Endothelial cell of umbilical vein (primary cell): ENCODE data around the gene MPP4. TPM values are rescaled to one million over a fixed set of nuclear protein-coding genes. Genes with fewer than 3 reads are reported as not detected.
A peak's percentile ranks its signal among the peaks of the same experiment; 100 is the strongest.

Source experiments
- BruUV-seq: library from RNA; stranded (reverse); fragments of 400-500 nt; replicated peaks from 2 replicates; lab custom pipeline; 2021; lab: Mats Ljungman, UMichigan
- CTCF ChIA-PET: fragments of 300-600, 350-600 bp; sonication (Branson Sonifier 250); formaldehyde crosslinking; loops from one replicate; lab custom pipeline; 2021; ENCODE audit warnings: antibody characterized with exemption, inconsistent platforms; lab: Charles Lee
- POLR2A ChIA-PET: fragments of 300-600, 350-600 bp; sonication (Branson Sonifier 250); formaldehyde crosslinking; loops from one replicate; lab custom pipeline; 2021; ENCODE audit warnings: antibody characterized with exemption, inconsistent platforms; lab: Charles Lee
- DNase-seq: peaks from one replicate; pipeline ENCODE4 v3.0.0-alpha.2; 2011; ENCODE audit warnings: low read depth, low spot score
- FAIRE-seq: peaks from 2 replicates; lab custom pipeline; 2011; peaks lifted over from hg19 to GRCh38; lab: Jason Lieb, UNC
- H2AFZ ChIP-seq: 2 replicates; pipeline ENCODE4 v1.6.0; 2012; ENCODE audit warnings: low read depth, low read length, control low read depth, inconsistent platforms
- H3K27ac ChIP-seq: 2 replicates; pipeline ENCODE4 v1.5.1; 2011; ENCODE audit warnings: low read depth, mild to moderate bottlenecking, control low read depth, low read length, moderate library complexity; ENCODE audit not compliant: insufficient read depth
- H3K27me3 ChIP-seq, 2 experiments: 2 replicates each; pipeline versions ENCODE4 v1.6.0 to v1.6.1; 2011; ENCODE audit warnings: low read length in 2 of 2, mixed read lengths in 1 of 2; ENCODE audit not compliant: control insufficient read depth in 2 of 2, insufficient read depth in 2 of 2
- H3K36me3 ChIP-seq, 2 experiments: 2 replicates in 1 of 2; 3 replicates in 1 of 2; pipeline ENCODE4 v1.5.1; 2011; ENCODE audit warnings: low read length in 2 of 2, mild to moderate bottlenecking in 1 of 2, moderate library complexity in 1 of 2; ENCODE audit not compliant: control insufficient read depth in 2 of 2, insufficient read depth in 2 of 2; ENCODE audit errors: extremely low read depth in 1 of 2
- H3K4me1 ChIP-seq: 3 replicates; pipeline ENCODE4 v1.5.1; 2011; ENCODE audit warnings: mild to moderate bottlenecking, low read length; ENCODE audit not compliant: control insufficient read depth, insufficient read depth; ENCODE audit errors: extremely low read depth
- H3K4me2 ChIP-seq: 2 replicates; pipeline ENCODE4 v1.6.1; 2011; ENCODE audit warnings: low read length, control low read depth, mixed read lengths; ENCODE audit not compliant: insufficient read depth
- H3K4me3 ChIP-seq, 3 experiments: fragments of 200-600 bp in 1 of 3; sonication (generic), shearing (Covaris generic) in 1 of 3; replicated peaks in 1 of 3; 2 replicates each; pipeline ENCODE4 v1.5.1; 2011 to 2016; ENCODE audit warnings: control low read depth in 3 of 3, low read length in 3 of 3, mild to moderate bottlenecking in 2 of 3, inconsistent platforms in 1 of 3, low read depth in 1 of 3, moderate library complexity in 1 of 3; ENCODE audit not compliant: insufficient read depth in 1 of 3
- H3K79me2 ChIP-seq: 2 replicates; pipeline ENCODE4 v1.6.0; 2012; ENCODE audit warnings: low read length, inconsistent platforms; ENCODE audit not compliant: control insufficient read depth, insufficient read depth
- H3K9ac ChIP-seq: replicated peaks from 2 replicates; pipeline ENCODE3; 2011; ENCODE audit warnings: low read length, control low read depth; ENCODE audit not compliant: insufficient read depth; ENCODE audit errors: extremely low read depth
- H3K9me1 ChIP-seq: replicated peaks from 3 replicates; pipeline ENCODE4 v1.6.0; 2011; ENCODE audit warnings: mild to moderate bottlenecking, low read length; ENCODE audit not compliant: control insufficient read depth, insufficient read depth; ENCODE audit errors: extremely low read depth
- H3K9me3 ChIP-seq: replicated peaks from 2 replicates; pipeline ENCODE4 v1.5.1; 2012; ENCODE audit warnings: low read length, inconsistent platforms; ENCODE audit not compliant: control insufficient read depth, insufficient read depth
- H4K20me1 ChIP-seq: replicated peaks from 2 replicates; pipeline ENCODE3; 2011; ENCODE audit warnings: mild to moderate bottlenecking, low read length; ENCODE audit not compliant: control insufficient read depth, insufficient read depth; ENCODE audit errors: extremely low read depth
- CTCF ChIP-seq, 2 donors: IDR thresholded peaks; 1 replicate in 1 of 2; 2 replicates in 1 of 2; pipeline ENCODE4 v1.5.1; 2011; ENCODE audit warnings: low read length in 2 of 2, mild to moderate bottlenecking in 2 of 2, moderate library complexity in 2 of 2, control low read depth in 1 of 2, inconsistent platforms in 1 of 2, low read depth in 1 of 2; ENCODE audit not compliant: insufficient read depth in 1 of 2; ENCODE audit errors: extremely low read depth in 1 of 2
- EZH2 ChIP-seq: IDR thresholded peaks from 2 replicates; pipeline ENCODE4 v1.6.1; 2012; ENCODE audit warnings: borderline replicate concordance, low read depth, mild to moderate bottlenecking, moderate library complexity, low read length, inconsistent platforms; ENCODE audit not compliant: severe bottlenecking
- MAX ChIP-seq: IDR thresholded peaks from 2 replicates; pipeline ENCODE4 v1.6.1; 2011; ENCODE audit not compliant: insufficient read depth, insufficient read length
- MYC ChIP-seq: IDR thresholded peaks from one replicate; pipeline ENCODE4 v1.6.1; 2011; ENCODE audit warnings: mild to moderate bottlenecking, low read depth, low read length
- POLR2AphosphoS5 ChIP-seq: IDR thresholded peaks from 2 replicates; pipeline ENCODE4 v1.6.1; 2012; ENCODE audit warnings: low read depth, mild to moderate bottlenecking, control low read depth, low read length, moderate library complexity; ENCODE audit not compliant: insufficient read depth
- dilution Hi-C: fragments of 300-500 bp; cut with MboI; formaldehyde crosslinking; loops from one replicate; pipeline ENCODE4 v1.15.0; 2019; ENCODE audit warnings: low sequenced_read_pairs; ENCODE audit not compliant: extremely low pct_ligation_motif_present
- intact Hi-C: fragments of 100-400 bp; cut with micrococcal nuclease; formaldehyde crosslinking; loops from one replicate; pipeline ENCODE4 v1.10.0; 2022
- polyA plus RNA-seq, 4 experiments: library from polyadenylated mRNA; depleted of rRNA in 3 of 4; stranded (reverse) in 3 of 4; unstranded in 1 of 4; fragments of >200 nt; gene quantifications; 2 replicates each; pipeline versions ENCODE4 v1.2.1 to v1.2.3, GENCODE V29; 2011 to 2012; ENCODE audit warnings: missing spikeins in 1 of 4
- total RNA-seq: library from RNA; stranded (reverse); gene quantifications from 2 replicates; pipeline ENCODE4 v1.2.3, GENCODE V29; 2021

Gene MPP4
- total and polyA plus RNA-seq, 2 donors (not counting 3 experiments of a cell fraction or from before 2014, with no cell fraction given): 5.6 to 7.6 TPM

GRCh38 chr2:201699416-201699815, 972 bp upstream of the MPP4 start:
- no peak for TF ChIP-seq MYC
- TF ChIP-seq POLR2AphosphoS5: no peak
- no peak for TF ChIP-seq EZH2
- TF ChIP-seq CTCF (IDR thresholded peaks at IDR 0.05; ENCODE audit: extremely low read depth in 1 of 2, insufficient read depth in 1 of 2, low read depth in 1 of 2, low read length in 2 of 2): no peak
- no peak for TF ChIP-seq MAX
- no peaks in the 10 kb centered on the region for H3K27me3 ChIP-seq
- no peak overlapping the region for H3K4me3 ChIP-seq
- intact Hi-C loops: loop anchor here (1.0 to 5.0 kb wide), 5 partner anchors 8 to 442 kb away; partner anchors contain the start of genes STRADB and TRAK2
- H3K27ac ChIP-seq: peak overlapping the region; percentile 96
- H3K9me1 ChIP-seq: no peaks in the 10 kb centered on the region
- H4K20me1 ChIP-seq: no peaks in the 10 kb centered on the region
- peak; percentile 50 for FAIRE-seq
- no TSS peak for BruUV-seq
- H3K9ac ChIP-seq: peak overlapping the region; percentile 89
- no peaks in the 10 kb centered on the region for H3K79me2 ChIP-seq
- peaks cover 2 to 8% of the 10 kb centered on the region in 2 experiments for H3K36me3 ChIP-seq
- H3K9me3 ChIP-seq: no peaks in the 10 kb centered on the region
- peaks cover 70% of the 10 kb centered on the region for H3K4me1 ChIP-seq
- ChIA-PET POLR2A (interaction anchor here (1.3 to 1.5 kb wide), 2 partner anchors 37 to 44 kb away, joined by 3 to 4 read pairs; no protein-coding TSS in a partner anchor), CTCF (interaction anchor here (1.0 to 4.4 kb wide), 4 partner anchors 10 to 44 kb away, joined by 3 to 32 read pairs (median 14); no protein-coding TSS in a partner anchor)
- dilution Hi-C loops: no loop called here
- no peak overlapping the region for H2AFZ ChIP-seq
- peak overlapping the region; percentile 78 for H3K4me2 ChIP-seq
- peak; percentile 62 for DNase-seq
